B cell (primary cell): ENCODE results near the gene SEMA4D. TPM values are rescaled to one million over a fixed set of nuclear protein-coding genes. Genes with fewer than 3 reads are reported as not detected.

Experiments
- ATAC-seq: fragments of 200-7000 bp; cut with Tn5 transposase; one replicate; pipeline ENCODE4 v1.10.0; 2021; ENCODE audit warnings: low read depth, mild to moderate bottlenecking, moderate number of reproducible peaks, moderate library complexity
- CTCF ChIA-PET: fragments of 350-600 bp; sonication (Branson Sonifier 250); formaldehyde crosslinking; loops from one replicate; lab custom pipeline; 2021; ENCODE audit warnings: antibody characterized with exemption, inconsistent platforms; lab: Charles Lee
- POLR2A ChIA-PET: fragments of 350-600 bp; sonication (Branson Sonifier 250); formaldehyde crosslinking; loops from one replicate; lab custom pipeline; 2021; ENCODE audit warnings: antibody characterized with exemption; lab: Charles Lee
- DNase-seq: peaks from one replicate; pipeline ENCODE4 v3.0.0; 2013
- H2AFZ ChIP-seq: 2 replicates; pipeline ENCODE4 v1.6.1; 2012; ENCODE audit warnings: mild to moderate bottlenecking, low read depth, low read length; ENCODE audit not compliant: insufficient read depth, poor library complexity, severe bottlenecking
- H3K27ac ChIP-seq, 2 donors: 1 replicate in 1 of 2; 2 replicates in 1 of 2; pipeline ENCODE4 v1.5.1; 2012 to 2013; ENCODE audit warnings: low read length in 2 of 2, mild to moderate bottlenecking in 2 of 2, moderate library complexity in 1 of 2
- H3K27me3 ChIP-seq, 4 experiments: fragments of 200-600 bp in 1 of 4; sonication (generic) in 1 of 4; replicated peaks in 1 of 4; 1 replicate in 2 of 4; 2 replicates in 2 of 4; pipeline versions ENCODE4 v1.6.1 to v1.7.0; 2013 to 2016; ENCODE audit warnings: low read length in 3 of 4, mild to moderate bottlenecking in 2 of 4, mixed read lengths in 1 of 4, moderate library complexity in 1 of 4; ENCODE audit not compliant: insufficient read depth in 4 of 4, control insufficient read depth in 3 of 4; ENCODE audit errors: control extremely low read depth in 1 of 4
- H3K36me3 ChIP-seq, 2 experiments: replicated peaks in 1 of 2; 1 replicate in 1 of 2; 2 replicates in 1 of 2; pipeline versions ENCODE4 v1.6.1 to v1.7.1; 2013; ENCODE audit warnings: low read length in 1 of 2; ENCODE audit not compliant: insufficient read depth in 2 of 2, control insufficient read depth in 1 of 2; ENCODE audit errors: control extremely low read depth in 1 of 2, extremely low read depth in 1 of 2
- H3K4me1 ChIP-seq, 2 donors: fragments of 200-600 bp in 1 of 2; sonication (generic) in 1 of 2; 1 replicate in 1 of 2; 2 replicates in 1 of 2; pipeline versions ENCODE4 v1.5.1 to v1.6.1; 2013 to 2017; ENCODE audit warnings: low read length in 2 of 2; ENCODE audit not compliant: control insufficient read depth in 2 of 2, insufficient read depth in 2 of 2
- H3K4me2 ChIP-seq: replicated peaks from 2 replicates; pipeline ENCODE3; 2012; ENCODE audit warnings: mild to moderate bottlenecking, low read depth, low read length; ENCODE audit not compliant: poor library complexity, severe bottlenecking
- H3K4me3 ChIP-seq, 5 experiments: fragments of 200-600 bp in 1 of 5; sonication (generic) in 1 of 5; 1 replicate in 3 of 5; 2 replicates in 2 of 5; pipeline versions ENCODE4 v1.5.1 to v1.7.0; 2011 to 2016; ENCODE audit warnings: low read length in 4 of 5, mild to moderate bottlenecking in 4 of 5, low read depth in 2 of 5, control low read depth in 1 of 5, moderate library complexity in 1 of 5; ENCODE audit not compliant: insufficient read depth in 1 of 5; ENCODE audit errors: control extremely low read depth in 1 of 5, extremely low read depth in 1 of 5
- H3K79me2 ChIP-seq: fragments of 200-600 bp; sonication (generic); one replicate; pipeline ENCODE4 v1.6.0; 2016; ENCODE audit warnings: low read length; ENCODE audit not compliant: control insufficient read depth, insufficient read depth
- H3K9ac ChIP-seq: fragments of 200-600 bp; sonication (generic); 2 replicates; pipeline ENCODE4 v1.6.1; 2017; ENCODE audit warnings: mild to moderate bottlenecking, low read length, moderate library complexity
- H3K9me3 ChIP-seq, 3 donors: one replicate each; pipeline versions ENCODE4 v1.6.1 to v1.7.1; 2013; ENCODE audit warnings: low read length in 2 of 3; ENCODE audit not compliant: control insufficient read depth in 2 of 3, insufficient read depth in 1 of 3; ENCODE audit errors: control extremely low read depth in 1 of 3
- H4K20me1 ChIP-seq: 2 replicates; pipeline ENCODE4 v1.6.0; 2012; ENCODE audit warnings: mild to moderate bottlenecking, low read length; ENCODE audit not compliant: insufficient read depth, control insufficient read depth, poor library complexity, severe bottlenecking
- H3K27ac Mint-ChIP-seq: one replicate; pipeline ENCODE4 v1.8.0; 2021; ENCODE audit warnings: mixed read lengths
- H3K27me3 Mint-ChIP-seq: one replicate; pipeline ENCODE4 v1.8.0; 2021; ENCODE audit warnings: mixed read lengths
- H3K4me1 Mint-ChIP-seq: one replicate; pipeline ENCODE4 v1.8.0; 2021; ENCODE audit warnings: mixed read lengths
- H3K4me3 Mint-ChIP-seq: one replicate; pipeline ENCODE4 v1.8.0; 2021; ENCODE audit warnings: mixed read lengths
- H3K9me3 Mint-ChIP-seq: one replicate; pipeline ENCODE4 v1.8.0; 2022; ENCODE audit warnings: mixed read lengths; ENCODE audit not compliant: insufficient read depth
- CTCF ChIP-seq: fragments of 200-600 bp; IDR thresholded peaks from one replicate; pipeline ENCODE4 v1.8.0; 2022; ENCODE audit warnings: antibody characterized with exemption, mild to moderate bottlenecking
- EZH2 ChIP-seq: IDR thresholded peaks from 2 replicates; pipeline ENCODE4 v1.6.1; 2012; ENCODE audit warnings: borderline replicate concordance, low read depth, mild to moderate bottlenecking, moderate library complexity, low read length; ENCODE audit not compliant: insufficient read depth, poor library complexity, severe bottlenecking
- WGBS: methylation state at CpG from one replicate; pipeline ENCODE4 v1.1.5; 2013; ENCODE audit warnings: missing lambda C conversion rate; ENCODE audit not compliant: insufficient coverage; 5-methylcytosine and 5-hydroxymethylcytosine counted together
- intact Hi-C: fragments of 100-400 bp; cut with micrococcal nuclease; formaldehyde crosslinking; loops from one replicate; pipeline ENCODE4 v1.10.0; 2022
- polyA plus RNA-seq: library from polyadenylated mRNA; depleted of rRNA; stranded (reverse); fragments of >200 nt; gene quantifications from 2 replicates; pipeline ENCODE4 v1.2.3, GENCODE V29; 2012
- total RNA-seq, 2 donors: library from RNA; stranded (reverse); fragments of 120-200 nt in 1 of 2; gene quantifications; 1 replicate in 1 of 2; 2 replicates in 1 of 2; pipeline versions ENCODE4 v1.2.3 to v1.2.4, GENCODE V29; 2013 to 2022

The SEMA4D gene
- total and polyA plus RNA-seq, 2 donors (not counting 1 experiment from before 2014, with no cell fraction given) = 53.6 to 231 TPM

GRCh38 chr9:89350988-89351557 lies 146.8 kb downstream of the SEMA4D start:
- H3K4me3 ChIP-seq = no peak overlapping the region
- Mint-ChIP-seq H3K27ac (no peak overlapping the region), H3K27me3 (no peaks in the 10 kb centered on the region), H3K9me3 (no peaks in the 10 kb centered on the region), H3K4me3 (no peak overlapping the region), H3K4me1 (peaks cover 9% of the 10 kb centered on the region)
- DNase-seq (no peak), ATAC-seq (no peak)
- no peak overlapping the region for H3K4me2 ChIP-seq
- POLR2A ChIA-PET = no interaction called here
- intact Hi-C loops = no loop called here
- H4K20me1 ChIP-seq = peaks cover 26% of the 10 kb centered on the region
- WGBS = 90% methylated on average over 2 of the region's 2 CpGs
- H3K9me3 ChIP-seq = no peaks in the 10 kb centered on the region
- peaks cover 0 to 7% of the 10 kb centered on the region in 2 donors for H3K4me1 ChIP-seq
- TF ChIP-seq CTCF (no peak), EZH2 (no peak)
- CTCF ChIA-PET = no interaction called here
- no peaks in the 10 kb centered on the region for H3K27me3 ChIP-seq
- H3K9ac ChIP-seq = no peak overlapping the region
- no peak overlapping the region for H2AFZ ChIP-seq
- H3K36me3 ChIP-seq = peaks cover 7 to 90% of the 10 kb centered on the region in 2 experiments
- no peak overlapping the region for H3K27ac ChIP-seq
- H3K79me2 ChIP-seq = peaks cover 15% of the 10 kb centered on the region

GRCh38 chr9:89349607-89350006 lies 148.3 kb downstream of the SEMA4D start:
- peaks cover 24% of the 10 kb centered on the region for H3K79me2 ChIP-seq
- no peaks in the 10 kb centered on the region for H3K27me3 ChIP-seq
- intact Hi-C loops = no loop called here
- ChIA-PET POLR2A (no interaction called here), CTCF (no interaction called here)
- no peak overlapping the region for H3K4me3 Mint-ChIP-seq
- H3K4me1 ChIP-seq = peaks cover 0 to 7% of the 10 kb centered on the region in 2 donors
- H4K20me1 ChIP-seq = peaks cover 33% of the 10 kb centered on the region
- DNase-seq = no peak
- H3K4me1 Mint-ChIP-seq = peaks cover 9% of the 10 kb centered on the region
- H2AFZ ChIP-seq = no peak overlapping the region
- WGBS = 97% methylated on average over 5 of the region's 6 CpGs
- no peak overlapping the region for H3K4me2 ChIP-seq
- TF ChIP-seq CTCF = no peak
- no peak for TF ChIP-seq EZH2
- no peak overlapping the region for H3K9ac ChIP-seq
- no peak overlapping the region for H3K27ac Mint-ChIP-seq
- no peaks in the 10 kb centered on the region for H3K9me3 Mint-ChIP-seq
- no peak for ATAC-seq
- no peaks in the 10 kb centered on the region for H3K9me3 ChIP-seq
- no peak overlapping the region for H3K27ac ChIP-seq
- H3K4me3 ChIP-seq = no peak overlapping the region
- peaks cover 13 to 98% of the 10 kb centered on the region in 2 experiments for H3K36me3 ChIP-seq
- H3K27me3 Mint-ChIP-seq = no peaks in the 10 kb centered on the region
